GM18526 (cell line): ENCODE results near the gene ITGB3.
A peak's percentile ranks its signal among the peaks of the same experiment; 100 is the strongest.

Experiments used
- POLR2A ChIP-seq: IDR thresholded peaks from 3 replicates; pipeline ENCODE4 v1.6.1; 2011; ENCODE audit not compliant: insufficient read length; ENCODE audit errors: extremely low read depth

Gene ITGB3

GRCh38 chr17:47320879-47321502, 67.4 kb downstream of the ITGB3 start:
- TF ChIP-seq POLR2A = no peak

DNA sequence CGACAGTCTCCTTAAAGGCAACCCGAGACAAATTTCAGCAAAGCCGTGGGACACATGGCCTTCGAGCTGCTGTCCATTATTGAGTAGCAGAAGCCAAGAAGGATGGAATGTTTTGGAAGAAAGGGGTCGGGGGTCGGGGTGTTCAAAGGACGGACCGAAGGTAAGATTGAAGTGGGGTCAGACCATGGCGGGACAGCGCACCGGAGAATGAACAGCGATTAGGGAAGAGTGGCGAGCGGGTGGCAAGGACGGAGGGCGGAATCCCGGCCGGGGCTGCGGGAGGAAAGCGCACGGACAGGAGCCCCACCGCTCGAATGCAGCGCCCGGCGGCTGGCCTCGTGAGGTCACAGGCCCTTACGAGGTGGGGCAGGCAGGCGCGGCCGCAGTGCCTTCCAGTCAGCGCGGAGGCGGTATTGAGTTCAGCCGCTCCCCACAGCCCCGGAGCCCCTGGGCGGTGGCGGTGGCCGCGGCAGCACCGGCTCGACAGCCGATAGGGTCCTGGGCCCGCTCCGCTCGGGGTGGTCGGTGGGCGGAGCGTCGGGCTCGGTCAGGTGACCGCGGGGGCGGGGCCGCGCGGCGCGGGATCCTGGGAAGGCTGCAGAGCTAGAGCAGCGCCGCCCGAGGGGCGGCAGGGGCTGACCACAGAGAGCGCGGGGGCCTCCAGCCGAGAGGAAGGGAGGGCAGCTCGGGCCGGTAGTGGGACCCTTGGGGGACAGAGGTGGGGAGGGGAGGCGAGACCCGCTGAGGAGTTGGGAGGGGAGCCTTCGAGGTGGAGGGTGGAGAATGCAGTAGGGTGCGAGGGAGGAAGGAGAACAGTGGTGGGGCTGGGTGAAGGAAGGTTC, 70.0 kb downstream of the ITGB3 start, which contains the start of gene EFCAB13:
EFCAB13 (plus strand) TSS at position 574 of the 842 bp plus-strand sequence. CDS start 4,399 bp downstream, outside the sequence.
- TF ChIP-seq POLR2A = peak; percentile 84

DNA sequence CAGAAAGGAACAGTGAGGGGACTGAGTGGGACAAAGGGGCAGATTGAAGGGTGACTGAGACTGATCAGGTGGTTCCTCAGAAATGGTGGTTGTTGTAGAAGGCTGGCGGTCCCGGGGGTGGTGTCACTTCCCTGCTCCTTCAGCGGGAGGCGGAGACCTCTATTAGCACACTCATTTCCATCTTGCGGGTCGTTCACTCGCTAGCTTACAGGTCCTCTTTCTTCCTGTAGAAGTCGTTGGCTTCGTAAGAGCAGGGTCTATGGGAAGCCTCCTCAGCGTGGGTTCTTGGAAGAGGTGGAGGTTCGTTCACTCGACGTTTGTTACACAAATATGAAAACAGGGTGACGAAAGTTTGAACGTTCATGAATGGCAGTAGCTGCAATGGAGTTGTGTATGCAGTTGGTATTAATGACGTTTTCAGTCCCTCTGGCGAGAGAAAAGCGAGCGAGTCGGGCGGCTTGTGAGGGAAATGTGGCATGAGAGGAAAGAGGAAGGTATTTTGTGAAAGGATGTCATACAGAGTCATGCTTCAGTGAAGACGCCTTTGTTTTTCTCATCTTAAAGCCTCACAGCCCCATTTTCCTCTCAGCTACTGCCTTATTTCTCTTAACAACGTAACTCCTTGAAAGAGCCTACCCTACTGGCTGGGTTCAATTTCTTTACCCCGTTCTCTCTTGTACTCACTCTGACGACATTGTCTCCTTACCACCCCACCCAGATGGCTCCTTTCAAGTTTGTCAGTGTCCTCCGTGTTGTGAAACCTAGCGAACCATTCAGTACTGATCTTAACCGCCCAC, 70.8 kb downstream of the ITGB3 start:
- peak; percentile 10 for TF ChIP-seq POLR2A

DNA sequence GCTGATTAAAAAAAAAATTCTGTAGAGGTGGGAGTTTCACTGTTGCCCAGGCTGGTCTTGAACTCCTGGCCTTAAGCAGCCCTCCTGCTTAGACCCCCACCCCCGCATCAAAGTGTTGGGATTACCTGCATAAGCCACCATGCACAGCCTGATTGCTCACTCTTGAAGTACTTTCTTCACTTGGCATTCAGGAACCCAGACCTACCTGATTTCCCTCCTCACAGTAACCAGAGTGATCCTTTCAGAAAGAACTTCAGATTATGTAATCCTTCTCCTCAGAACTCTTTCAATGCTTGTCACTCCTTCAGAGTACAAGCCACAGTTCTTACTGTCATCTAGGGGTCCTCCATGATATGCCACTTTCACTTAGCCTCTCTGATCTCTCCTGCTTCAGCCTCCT, 71.5 kb downstream of the ITGB3 start:
- no peak for TF ChIP-seq POLR2A

DNA sequence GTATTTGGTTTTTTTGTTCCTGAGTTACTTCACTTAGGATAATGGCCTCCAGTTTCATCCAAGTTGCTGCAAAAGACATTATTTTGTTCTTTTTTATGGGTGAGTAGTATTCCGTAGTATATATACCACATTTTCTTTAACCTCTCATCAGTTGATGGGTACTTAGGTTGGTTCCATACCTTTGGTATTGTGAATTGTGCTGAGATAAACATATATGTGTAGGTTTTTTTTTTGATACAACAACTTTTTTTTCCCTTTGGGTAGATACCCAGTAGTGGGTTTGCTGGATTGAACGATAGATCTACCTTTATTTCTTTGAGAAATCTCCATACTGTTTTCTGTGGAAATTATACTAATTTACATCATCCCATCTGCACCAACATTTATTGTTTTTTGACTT, 76.9 kb downstream of the ITGB3 start:
- no peak for TF ChIP-seq POLR2A

DNA sequence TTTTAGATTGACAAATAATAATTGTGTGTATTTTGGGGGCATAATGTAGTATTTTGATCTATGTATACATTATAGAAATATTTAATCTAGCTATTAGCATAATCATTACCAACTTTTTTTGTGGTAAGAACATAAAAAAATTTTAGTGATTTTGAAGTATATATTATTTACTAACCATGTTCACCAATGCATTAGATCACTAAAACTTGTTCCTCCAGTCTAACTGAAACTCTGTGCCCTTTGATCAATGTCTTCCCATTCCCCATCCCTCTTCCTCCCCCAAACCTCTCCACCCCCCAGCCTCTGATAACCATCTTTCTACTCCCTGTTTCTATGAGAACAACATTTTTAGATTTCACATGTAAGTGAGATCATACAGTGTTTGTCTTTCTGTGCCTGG, 78.7 kb downstream of the ITGB3 start:
- no peak for TF ChIP-seq POLR2A

GRCh38 chr17:47335101-47335936, 81.7 kb downstream of the ITGB3 start:
- TF ChIP-seq POLR2A = no peak

GRCh38 chr17:47338026-47338425, 84.4 kb downstream of the ITGB3 start:
- no peak for TF ChIP-seq POLR2A

DNA sequence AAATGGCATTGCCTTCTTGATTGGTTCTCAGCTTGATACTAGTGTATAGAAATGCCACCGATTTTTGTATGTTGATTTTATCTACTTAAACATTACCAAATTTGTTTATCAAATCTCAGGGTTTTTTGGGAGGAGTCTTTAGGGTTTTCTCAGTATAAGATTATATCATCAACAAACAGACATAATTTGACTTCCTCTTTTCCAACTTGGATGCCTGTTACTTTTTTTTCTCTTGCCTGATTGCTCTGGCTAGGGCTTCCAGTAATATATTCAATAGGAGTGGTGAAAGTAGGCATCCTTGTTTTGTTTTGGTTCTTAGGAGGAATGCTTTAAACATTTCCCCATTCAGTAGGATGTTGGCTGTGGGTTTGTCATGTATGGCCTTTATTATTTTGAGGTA, 99.2 kb downstream of the ITGB3 start:
- no peak for TF ChIP-seq POLR2A

GRCh38 chr17:47358652-47359051, 105.0 kb downstream of the ITGB3 start:
- no peak for TF ChIP-seq POLR2A
